ENCODE results near the gene FNDC3B.

Gene FNDC3B

GRCh38 chr3:172342097-172342659 is 302.8 kb downstream of the FNDC3B start:
- no peak overlapping the region for H3K4me3 ChIP-seq (ENCODE audit: low read depth, low read length)
- no peak for TF ChIP-seq CTCF (IDR thresholded peaks at IDR 0.05; ENCODE audit: low read depth, low read length, missing control alignments)
- no peak for DNase-seq (ENCODE audit: low read depth)
- in situ Hi-C loops (cut with HindIII; ENCODE audit: low sequenced_read_pairs) = no loop called here

GRCh38 chr3:172343117-172343516 is 303.7 kb downstream of the FNDC3B start:
- no peak overlapping the region for H3K4me3 ChIP-seq (ENCODE audit: low read depth, low read length)
- in situ Hi-C loops (cut with HindIII; ENCODE audit: low sequenced_read_pairs) = no loop called here

GRCh38 chr3:172343979-172344378 is 304.6 kb downstream of the FNDC3B start:
- DNase-seq (ENCODE audit: low read depth) = no peak
- no peak for TF ChIP-seq CTCF (IDR thresholded peaks at IDR 0.05; ENCODE audit: low read depth, low read length, missing control alignments)
- H3K4me3 ChIP-seq (ENCODE audit: low read depth, low read length) = no peak overlapping the region
- in situ Hi-C loops (cut with HindIII; ENCODE audit: low sequenced_read_pairs) = no loop called here

More at GRCh38 chr3:172343117-172343516, 303.7 kb downstream of the FNDC3B start:
- TF ChIP-seq CTCF (IDR thresholded peaks at IDR 0.05; ENCODE audit: low read depth, low read length, missing control alignments) = no peak
- no peak for DNase-seq (ENCODE audit: low read depth)

DNA sequence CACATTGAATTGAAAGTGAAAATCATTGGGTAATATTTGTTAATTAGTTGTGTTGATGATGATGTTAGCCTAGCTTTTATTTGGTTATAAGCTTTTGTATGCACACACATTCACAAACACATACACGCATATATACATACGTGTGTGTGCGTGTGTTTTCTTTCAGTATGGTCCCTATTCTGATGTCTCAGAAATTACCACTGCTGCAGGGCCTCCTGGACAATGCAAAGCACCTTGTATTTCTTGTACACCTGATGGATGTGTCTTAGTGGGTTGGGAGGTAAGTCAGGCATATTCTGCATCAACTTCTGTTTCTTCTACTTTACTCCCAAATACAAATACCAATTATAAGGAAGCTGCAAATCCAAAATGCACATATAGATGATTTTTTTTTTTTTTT is 306.8 kb downstream of the FNDC3B start:
- H3K4me3 ChIP-seq (ENCODE audit: low read depth, low read length) = no peak overlapping the region
- no peak for TF ChIP-seq CTCF (IDR thresholded peaks at IDR 0.05; ENCODE audit: low read depth, low read length, missing control alignments)
- in situ Hi-C loops (cut with HindIII; ENCODE audit: low sequenced_read_pairs) = no loop called here
- no peak for DNase-seq (ENCODE audit: low read depth)

DNA sequence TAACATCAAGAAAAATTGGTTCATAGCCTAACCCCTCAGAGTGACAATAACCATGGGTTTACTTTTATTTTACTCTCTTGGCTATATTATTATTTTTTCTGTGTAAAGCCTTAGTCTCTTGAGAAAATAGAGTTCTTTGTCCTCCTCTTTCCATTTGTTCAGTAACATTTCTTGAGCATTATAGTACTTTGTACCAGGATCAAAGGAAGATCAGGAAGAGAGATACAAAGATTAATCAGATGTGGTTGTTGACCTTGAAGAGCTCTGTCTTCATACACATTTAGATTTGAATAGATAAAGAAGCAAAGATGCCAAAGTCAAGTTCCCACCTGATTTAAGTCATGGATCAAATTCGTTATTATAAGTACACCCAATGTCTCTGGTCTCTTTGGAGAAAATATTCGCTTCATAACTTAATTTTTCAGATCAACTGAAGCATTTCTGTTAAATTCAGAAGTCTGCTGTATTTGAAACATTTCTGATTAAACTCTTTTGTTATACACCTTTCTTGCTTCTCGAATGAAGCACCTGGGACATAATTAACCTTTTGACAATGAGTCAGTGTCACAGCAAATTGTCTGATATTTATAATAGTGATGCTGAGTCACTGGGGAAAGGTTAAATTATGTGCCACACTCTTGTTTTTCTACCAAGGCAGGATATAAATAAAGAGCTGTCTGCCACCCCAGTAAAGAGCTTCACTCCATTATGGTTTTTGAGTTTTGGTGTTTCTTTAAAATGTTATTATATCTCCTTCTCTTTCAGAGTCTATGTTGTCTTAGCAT is 308.7 kb downstream of the FNDC3B start:
- no peak for TF ChIP-seq CTCF (IDR thresholded peaks at IDR 0.05; ENCODE audit: low read depth, low read length, missing control alignments)
- no peak for DNase-seq (ENCODE audit: low read depth)
- in situ Hi-C loops (cut with HindIII; ENCODE audit: low sequenced_read_pairs) = no loop called here
- no peak overlapping the region for H3K4me3 ChIP-seq (ENCODE audit: low read depth, low read length)

- in situ Hi-C loops (cut with HindIII; ENCODE audit: low sequenced_read_pairs) = loop anchor here (25.0 kb wide), 1 partner anchor 310 kb away; no protein-coding TSS in a partner anchor
- DNase-seq (ENCODE audit: low read depth) = no peak
- H3K4me3 ChIP-seq (ENCODE audit: low read depth, low read length) = no peak overlapping the region
- no peak for TF ChIP-seq CTCF (IDR thresholded peaks at IDR 0.05; ENCODE audit: low read depth, low read length, missing control alignments)
Observed at GRCh38 chr3:172351895-172352466, 312.6 kb downstream of the FNDC3B start.

All from astrocyte of the cerebellum (primary cell).